Mucosa of descending colon (tissue), 3 donors: ENCODE data around the gene PKD2L2. TPM values are rescaled to one million over a fixed set of nuclear protein-coding genes. Genes with fewer than 3 reads are reported as not detected.

ENCODE experiments used
- ATAC-seq: fragments of 200-7000 bp; cut with Tn5 transposase; one replicate; pipeline ENCODE4 v1.9.1; 2020; ENCODE audit warnings: mild to moderate bottlenecking, moderate library complexity
- DNase-seq, 3 donors: peaks; one replicate each; pipeline ENCODE4 v3.0.0-alpha.2; 2020
- H3K36me3 ChIP-seq: fragments of 200-600 bp; one replicate; pipeline ENCODE4 v1.8.0; 2021; ENCODE audit warnings: low read depth, mild to moderate bottlenecking
- H3K4me1 ChIP-seq: fragments of 200-600 bp; one replicate; pipeline ENCODE4 v1.8.0; 2021; ENCODE audit warnings: low read depth, mild to moderate bottlenecking
- H3K4me3 ChIP-seq: fragments of 200-600 bp; one replicate; pipeline ENCODE4 v1.8.0; 2021; ENCODE audit warnings: mild to moderate bottlenecking
- H3K9me3 ChIP-seq: fragments of 200-600 bp; one replicate; pipeline ENCODE4 v1.8.0; 2021; ENCODE audit warnings: mild to moderate bottlenecking
- intact Hi-C, 2 donors: fragments of 100-400 bp; cut with DNase I in 1 of 2; cut with micrococcal nuclease in 1 of 2; formaldehyde crosslinking; loops; one replicate each; pipeline versions ENCODE4 v1.11.0 to v1.11.1; 2022; cut with DNase I, micrococcal nuclease
- total RNA-seq, 3 donors: library from RNA; stranded (reverse); fragmentation: NEBNext Ultra II Directional in 2 of 3; extraction: Animal tissue kit (Norgen Biotek cat#: 25700) in 2 of 3; gene quantifications; one replicate each; pipeline versions ENCODE4 v1.2.1 to v1.2.4, GENCODE V29; 2021 to 2023
- TF ChIP-seq, protein P1 (sequence below): fragments of 200-600 bp; IDR thresholded peaks from one replicate; pipeline ENCODE4 v1.8.0; 2022; ENCODE audit warnings: antibody characterized with exemption, mild to moderate bottlenecking
- donor health status: DM: no; HTN: no; CAD: no; lungs with moderate emphysema.
- donor health status: DM: no; HTN: no; CAD: no.
- donor health status: DM: no; HTN: yes; CAD: no.

Gene PKD2L2
- total RNA-seq, 3 donors from 2014 or later, result not detected

DNA sequence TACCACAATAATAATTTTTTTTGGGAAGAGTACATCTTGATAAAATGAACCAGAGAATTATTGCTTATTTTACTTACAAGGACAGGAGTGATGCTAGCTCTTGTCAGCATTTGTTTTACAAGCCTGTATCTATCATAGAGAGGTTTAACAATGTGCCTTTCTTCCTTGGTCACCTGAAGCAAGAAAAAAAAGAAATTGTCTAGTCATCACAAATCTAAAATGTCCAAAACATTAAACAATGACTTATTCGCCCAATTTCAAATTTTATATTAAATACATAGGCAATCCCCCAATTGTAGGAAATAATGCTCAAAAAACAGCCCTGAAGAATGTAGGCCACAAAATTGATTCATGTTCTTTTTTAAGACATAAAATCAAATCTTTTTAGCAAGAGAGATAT, 56.6 kb downstream of the PKD2L2 start:
- TF ChIP-seq, protein P1, sequence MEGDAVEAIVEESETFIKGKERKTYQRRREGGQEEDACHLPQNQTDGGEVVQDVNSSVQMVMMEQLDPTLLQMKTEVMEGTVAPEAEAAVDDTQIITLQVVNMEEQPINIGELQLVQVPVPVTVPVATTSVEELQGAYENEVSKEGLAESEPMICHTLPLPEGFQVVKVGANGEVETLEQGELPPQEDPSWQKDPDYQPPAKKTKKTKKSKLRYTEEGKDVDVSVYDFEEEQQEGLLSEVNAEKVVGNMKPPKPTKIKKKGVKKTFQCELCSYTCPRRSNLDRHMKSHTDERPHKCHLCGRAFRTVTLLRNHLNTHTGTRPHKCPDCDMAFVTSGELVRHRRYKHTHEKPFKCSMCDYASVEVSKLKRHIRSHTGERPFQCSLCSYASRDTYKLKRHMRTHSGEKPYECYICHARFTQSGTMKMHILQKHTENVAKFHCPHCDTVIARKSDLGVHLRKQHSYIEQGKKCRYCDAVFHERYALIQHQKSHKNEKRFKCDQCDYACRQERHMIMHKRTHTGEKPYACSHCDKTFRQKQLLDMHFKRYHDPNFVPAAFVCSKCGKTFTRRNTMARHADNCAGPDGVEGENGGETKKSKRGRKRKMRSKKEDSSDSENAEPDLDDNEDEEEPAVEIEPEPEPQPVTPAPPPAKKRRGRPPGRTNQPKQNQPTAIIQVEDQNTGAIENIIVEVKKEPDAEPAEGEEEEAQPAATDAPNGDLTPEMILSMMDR, result no peak
- ATAC-seq (no peak), DNase-seq (no peak)
- peaks cover 7% of the 10 kb centered on the region for H3K36me3 ChIP-seq
- H3K4me3 ChIP-seq, result no peak overlapping the region
- H3K9me3 ChIP-seq, result no peaks in the 10 kb centered on the region
- intact Hi-C loops, result no loop called here
- no peaks in the 10 kb centered on the region for H3K4me1 ChIP-seq

DNA sequence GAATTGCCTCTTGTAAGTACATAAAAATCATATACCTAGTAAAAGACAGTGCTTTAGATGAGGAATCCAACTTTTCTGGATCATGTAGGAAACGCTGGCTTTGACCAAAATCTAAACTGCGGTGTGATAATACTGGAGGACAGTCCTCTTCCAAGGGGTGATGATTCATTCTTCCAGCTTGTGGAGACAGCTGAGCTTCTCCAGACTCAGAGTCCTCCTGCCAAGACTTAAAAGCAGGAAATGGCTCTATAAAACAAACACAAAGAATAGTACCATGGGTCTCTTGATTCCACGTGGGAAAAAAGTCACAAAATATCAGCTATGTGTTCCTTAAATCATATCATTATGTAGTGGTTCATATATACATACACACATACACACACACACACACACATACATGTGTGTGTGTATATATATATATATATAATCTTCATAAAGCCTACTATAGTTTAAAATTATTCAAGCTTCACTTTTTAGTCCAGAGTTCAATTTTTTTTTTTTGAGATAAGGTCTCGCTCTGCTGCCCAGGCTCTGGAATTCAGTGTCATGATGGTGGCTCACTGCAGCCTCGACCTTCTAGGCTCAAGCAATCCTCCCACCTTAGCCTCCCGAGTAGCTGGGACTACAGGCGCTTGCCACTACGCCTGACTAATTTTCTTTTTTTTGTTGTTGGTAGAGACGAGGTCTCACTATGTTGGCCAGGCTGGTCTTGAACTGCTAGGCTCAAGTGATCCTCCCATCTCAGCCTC, 65.0 kb downstream of the PKD2L2 start:
- DNase-seq (peak in 1 of 3 donors; percentile 21), ATAC-seq (peak; percentile 69)
- TF ChIP-seq, protein P1, result no peak
- intact Hi-C loops, result no loop called here
- H3K4me1 ChIP-seq, result no peaks in the 10 kb centered on the region
- H3K36me3 ChIP-seq, result no peaks in the 10 kb centered on the region
- no peak overlapping the region for H3K4me3 ChIP-seq
- H3K9me3 ChIP-seq, result no peaks in the 10 kb centered on the region

DNA sequence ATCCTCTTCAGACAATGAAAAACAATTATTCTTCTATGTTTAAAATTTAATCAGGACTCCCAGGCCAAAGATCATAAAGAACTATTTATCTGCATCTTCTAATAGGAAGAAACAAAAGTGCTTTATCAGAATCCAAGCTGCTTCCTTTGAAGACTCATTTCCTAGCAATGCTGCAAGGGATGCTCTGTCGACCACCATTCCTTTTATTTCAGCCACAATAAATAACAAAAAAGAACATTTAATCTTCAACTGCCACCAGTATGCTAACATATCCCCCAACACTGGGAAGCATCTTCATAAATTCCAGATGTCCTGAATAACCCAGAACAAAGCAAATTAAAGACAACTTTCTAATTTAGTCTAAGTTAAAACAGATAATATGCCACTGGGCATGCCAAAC, 68.7 kb downstream of the PKD2L2 start:
- no peak for DNase-seq
- Histone ChIP-seq H3K36me3 (no peaks in the 10 kb centered on the region), H3K4me1 (no peaks in the 10 kb centered on the region), H3K9me3 (no peaks in the 10 kb centered on the region), H3K4me3 (no peak overlapping the region)
- TF ChIP-seq, protein P1, result no peak
- no peak for ATAC-seq
- intact Hi-C loops, result no loop called here

DNA sequence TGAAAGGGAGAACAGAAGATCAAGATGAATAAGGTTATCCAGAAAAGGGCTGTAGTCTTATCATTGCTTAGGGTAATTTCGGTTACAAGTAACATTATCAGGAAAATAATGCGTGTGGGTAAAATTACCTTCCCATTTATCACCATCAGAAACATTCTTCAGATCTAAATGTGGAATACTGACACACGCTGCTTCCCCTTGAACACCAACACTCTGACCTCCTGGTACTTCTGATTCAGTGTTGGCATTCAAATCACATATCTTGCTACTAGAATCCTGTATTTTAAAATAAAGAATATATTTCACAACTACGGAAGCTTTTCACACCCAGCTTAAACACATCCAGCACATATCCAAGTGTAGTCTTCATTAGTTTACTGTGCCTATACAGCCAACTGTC, 70.2 kb downstream of the PKD2L2 start:
- no peak for ATAC-seq
- TF ChIP-seq, protein P1, result no peak
- intact Hi-C loops, result no loop called here
- DNase-seq, result no peak
- Histone ChIP-seq H3K36me3 (no peaks in the 10 kb centered on the region), H3K4me1 (no peaks in the 10 kb centered on the region), H3K9me3 (no peaks in the 10 kb centered on the region), H3K4me3 (no peak overlapping the region)

DNA sequence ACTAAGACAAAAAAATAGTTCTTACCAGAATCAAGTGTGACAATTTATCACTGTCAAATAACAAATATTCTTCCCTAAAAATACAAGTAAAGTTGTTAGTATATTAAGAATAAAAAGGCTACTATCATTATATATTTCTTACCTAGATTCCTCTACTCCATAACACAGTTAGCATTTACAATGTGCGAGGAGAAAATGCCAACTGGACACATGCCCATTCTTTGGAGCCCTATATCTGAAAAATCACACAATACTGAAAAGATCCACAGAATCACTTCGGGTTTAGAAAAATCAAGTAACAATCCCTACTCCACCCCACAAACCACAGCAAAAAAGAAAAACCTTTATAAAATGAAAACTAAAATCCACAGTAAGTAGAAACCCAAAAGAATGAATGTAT, 70.9 kb downstream of the PKD2L2 start:
- no peak for ATAC-seq
- intact Hi-C loops, result no loop called here
- Histone ChIP-seq H3K36me3 (no peaks in the 10 kb centered on the region), H3K9me3 (no peaks in the 10 kb centered on the region), H3K4me1 (no peaks in the 10 kb centered on the region), H3K4me3 (no peak overlapping the region)
- DNase-seq, result no peak
- TF ChIP-seq, protein P1, result no peak
